Keratinocyte (primary cell): Measurements from ENCODE around the gene CTNND2. TPM values are rescaled to one million over a fixed set of nuclear protein-coding genes. Genes with fewer than 3 reads are reported as not detected.

Experiments
- DNase-seq: peaks from one replicate; pipeline ENCODE4 v3.0.0-alpha.2; 2011; ENCODE audit warnings: low read depth, missing footprints, low spot score
- FAIRE-seq: peaks from 2 replicates; lab custom pipeline; 2011; peaks lifted over from hg19 to GRCh38; lab: Jason Lieb, UNC
- H2AFZ ChIP-seq: 2 replicates; pipeline ENCODE4 v1.6.0; 2012; ENCODE audit warnings: low read length, control low read depth, inconsistent platforms; ENCODE audit not compliant: control insufficient read depth
- H3K27ac ChIP-seq: 2 replicates; pipeline ENCODE4 v1.5.1; 2011; ENCODE audit warnings: low read length; ENCODE audit not compliant: control insufficient read depth, insufficient read depth
- H3K27me3 ChIP-seq: 3 replicates; pipeline ENCODE4 v1.6.0; 2011; ENCODE audit warnings: low read length; ENCODE audit not compliant: control insufficient read depth, insufficient read depth; ENCODE audit errors: extremely low read depth
- H3K36me3 ChIP-seq, 2 experiments: 2 replicates in 1 of 2; 3 replicates in 1 of 2; pipeline ENCODE4 v1.5.1; 2011; ENCODE audit warnings: low read length in 2 of 2, mild to moderate bottlenecking in 1 of 2; ENCODE audit not compliant: control insufficient read depth in 2 of 2, insufficient read depth in 2 of 2; ENCODE audit errors: extremely low read depth in 1 of 2
- H3K4me1 ChIP-seq: 3 replicates; pipeline ENCODE4 v1.5.1; 2011; ENCODE audit warnings: low read length; ENCODE audit not compliant: control insufficient read depth, insufficient read depth; ENCODE audit errors: extremely low read depth
- H3K4me2 ChIP-seq: 3 replicates; pipeline ENCODE4 v1.6.0; 2011; ENCODE audit warnings: low read depth, low read length; ENCODE audit not compliant: control insufficient read depth, insufficient read depth; ENCODE audit errors: extremely low read depth
- H3K4me3 ChIP-seq, 3 experiments: fragments of 200-600 bp in 1 of 3; sonication (generic) in 1 of 3; 2 replicates in 2 of 3; 3 replicates in 1 of 3; pipeline ENCODE4 v1.5.1; 2011 to 2016; ENCODE audit warnings: low read length in 3 of 3, mild to moderate bottlenecking in 3 of 3, control low read depth in 2 of 3, inconsistent platforms in 1 of 3, low read depth in 1 of 3, mixed read lengths in 1 of 3, mixed run types in 1 of 3, moderate library complexity in 1 of 3; ENCODE audit not compliant: control insufficient read depth in 2 of 3, insufficient read depth in 2 of 3; ENCODE audit errors: extremely low read depth in 1 of 3
- H3K79me2 ChIP-seq: 2 replicates; pipeline ENCODE4 v1.6.0; 2012; ENCODE audit warnings: low read length; ENCODE audit not compliant: control insufficient read depth, insufficient read depth
- H3K9ac ChIP-seq: 3 replicates; pipeline ENCODE4 v1.6.0; 2011; ENCODE audit warnings: low read length; ENCODE audit not compliant: control insufficient read depth, insufficient read depth; ENCODE audit errors: extremely low read depth
- H3K9me1 ChIP-seq: 3 replicates; pipeline ENCODE4 v1.6.0; 2011; ENCODE audit warnings: low read length; ENCODE audit not compliant: control insufficient read depth, insufficient read depth; ENCODE audit errors: extremely low read depth
- H3K9me3 ChIP-seq: 2 replicates; pipeline ENCODE4 v1.5.1; 2012; ENCODE audit warnings: low read depth, low read length; ENCODE audit not compliant: control insufficient read depth
- H4K20me1 ChIP-seq: 3 replicates; pipeline ENCODE4 v1.6.0; 2011; ENCODE audit warnings: low read length; ENCODE audit not compliant: control insufficient read depth, insufficient read depth; ENCODE audit errors: extremely low read depth
- EZH2 ChIP-seq: IDR thresholded peaks from one replicate; pipeline ENCODE4 v1.6.1; 2012; ENCODE audit warnings: inconsistent platforms, mild to moderate bottlenecking, low read length, moderate library complexity
- dilution Hi-C: fragments of 300-500 bp; cut with MboI; formaldehyde crosslinking; loops from one replicate; pipeline ENCODE4 v1.7.0; 2020; ENCODE audit warnings: low sequenced_read_pairs; ENCODE audit not compliant: extremely low pct_ligation_motif_present
- polyA plus RNA-seq, 5 experiments: library from polyadenylated mRNA; depleted of rRNA in 3 of 5; stranded (reverse) in 3 of 5; stranded (forward) in 1 of 5; unstranded in 1 of 5; fragments of >200 nt; gene quantifications; 1 replicate in 1 of 5; 2 replicates in 3 of 5; 3 replicates in 1 of 5; pipeline versions ENCODE4 v1.2.1 to v1.2.3, GENCODE V29; 2011 to 2012; ENCODE audit warnings: missing spikeins in 2 of 5, low read depth in 1 of 5, low replicate concordance in 1 of 5
- TF ChIP-seq, protein P1 (sequence below), 3 experiments: IDR thresholded peaks in 1 of 3; conservative IDR thresholded peaks in 1 of 3; optimal IDR thresholded peaks in 1 of 3; 2 replicates in 2 of 3; 3 replicates in 1 of 3; pipeline versions ENCODE3 to v1.5.1; 2011; ENCODE audit warnings: low read length in 3 of 3, mild to moderate bottlenecking in 3 of 3, moderate library complexity in 2 of 3, control low read depth in 1 of 3, inconsistent platforms in 1 of 3; ENCODE audit not compliant: insufficient read depth in 2 of 3; ENCODE audit errors: extremely low read depth in 1 of 3

Gene CTNND2
- polyA plus RNA-seq, 1 donor (not counting 4 experiments of a cell fraction or from before 2014, with no cell fraction given), result not detected

DNA sequence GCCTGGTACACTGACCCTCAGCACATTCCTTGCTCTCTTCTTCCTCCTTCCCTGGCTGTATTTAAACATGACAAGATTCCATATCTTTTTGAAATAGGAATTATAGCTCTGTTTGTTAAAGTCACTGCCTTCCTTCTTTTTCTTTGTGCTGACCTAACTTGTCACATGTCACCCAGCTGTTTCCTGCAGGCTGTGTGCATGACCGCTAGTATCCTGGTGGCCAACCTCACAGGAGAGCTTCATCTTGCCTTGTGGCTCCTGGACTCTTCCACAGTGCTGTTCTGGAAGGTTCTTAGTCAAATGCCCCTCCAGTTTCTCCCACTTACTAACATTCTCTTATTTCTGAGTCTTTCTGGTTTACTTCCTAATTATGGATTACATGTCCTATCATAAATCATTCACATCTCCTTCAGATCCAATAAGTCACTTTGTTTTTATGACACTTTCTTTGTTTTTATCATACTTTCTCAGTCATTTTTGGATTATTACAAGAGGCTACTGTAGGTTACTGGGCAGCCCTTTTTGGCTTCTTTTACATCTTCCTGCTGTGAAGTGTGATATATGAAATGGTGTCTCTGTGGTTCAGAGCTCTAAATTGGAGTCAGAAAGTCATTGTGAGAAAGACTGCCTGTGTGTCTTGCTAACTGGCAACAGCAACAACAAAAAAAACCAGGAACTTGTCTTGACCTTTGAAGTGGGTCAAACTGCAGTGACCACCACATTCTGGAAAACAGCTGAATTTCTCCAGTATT, 679.6 kb downstream of the CTNND2 start:
- Histone ChIP-seq H3K9me1 (no peaks in the 10 kb centered on the region), H3K9ac (no peak overlapping the region), H3K4me2 (no peak overlapping the region), H3K9me3 (no peaks in the 10 kb centered on the region), H3K27me3 (no peaks in the 10 kb centered on the region), H3K4me1 (no peaks in the 10 kb centered on the region), H2AFZ (no peak overlapping the region), H3K27ac (no peak overlapping the region), H3K4me3 (no peak overlapping the region), H3K36me3 (no peaks in the 10 kb centered on the region), H4K20me1 (no peaks in the 10 kb centered on the region), H3K79me2 (no peaks in the 10 kb centered on the region)
- FAIRE-seq, result no peak
- DNase-seq, result no peak
- no peak for TF ChIP-seq EZH2
- TF ChIP-seq, protein P1, sequence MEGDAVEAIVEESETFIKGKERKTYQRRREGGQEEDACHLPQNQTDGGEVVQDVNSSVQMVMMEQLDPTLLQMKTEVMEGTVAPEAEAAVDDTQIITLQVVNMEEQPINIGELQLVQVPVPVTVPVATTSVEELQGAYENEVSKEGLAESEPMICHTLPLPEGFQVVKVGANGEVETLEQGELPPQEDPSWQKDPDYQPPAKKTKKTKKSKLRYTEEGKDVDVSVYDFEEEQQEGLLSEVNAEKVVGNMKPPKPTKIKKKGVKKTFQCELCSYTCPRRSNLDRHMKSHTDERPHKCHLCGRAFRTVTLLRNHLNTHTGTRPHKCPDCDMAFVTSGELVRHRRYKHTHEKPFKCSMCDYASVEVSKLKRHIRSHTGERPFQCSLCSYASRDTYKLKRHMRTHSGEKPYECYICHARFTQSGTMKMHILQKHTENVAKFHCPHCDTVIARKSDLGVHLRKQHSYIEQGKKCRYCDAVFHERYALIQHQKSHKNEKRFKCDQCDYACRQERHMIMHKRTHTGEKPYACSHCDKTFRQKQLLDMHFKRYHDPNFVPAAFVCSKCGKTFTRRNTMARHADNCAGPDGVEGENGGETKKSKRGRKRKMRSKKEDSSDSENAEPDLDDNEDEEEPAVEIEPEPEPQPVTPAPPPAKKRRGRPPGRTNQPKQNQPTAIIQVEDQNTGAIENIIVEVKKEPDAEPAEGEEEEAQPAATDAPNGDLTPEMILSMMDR (optimal IDR thresholded peaks at IDR 0.05 in 1 of 3, IDR thresholded peaks at IDR 0.05 in 1 of 3, conservative IDR thresholded peaks at IDR 0.05 in 1 of 3; ENCODE audit: extremely low read depth in 1 of 3, insufficient read depth in 2 of 3, low read length in 3 of 3), result no peak
- dilution Hi-C loops, result no loop called here

DNA sequence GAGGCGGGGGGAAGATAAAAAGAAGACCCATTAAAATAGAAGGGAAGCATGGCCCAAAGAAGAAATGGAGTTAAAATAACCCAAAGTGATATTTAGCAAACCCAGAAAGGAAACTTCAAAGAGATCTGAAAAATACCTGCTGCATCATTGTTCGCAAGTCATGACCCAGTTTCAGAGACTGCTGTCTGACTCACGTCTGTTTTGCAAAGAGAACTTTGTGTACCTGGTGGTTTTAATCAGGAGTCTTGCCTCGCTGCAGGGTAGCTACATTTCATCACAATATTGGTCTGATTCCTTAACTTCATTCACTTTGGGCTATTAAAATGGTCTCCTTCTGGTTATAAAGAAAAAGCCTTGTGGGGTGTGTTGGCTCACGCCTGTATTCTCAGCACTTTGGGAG, 682.1 kb downstream of the CTNND2 start:
- DNase-seq, result no peak
- TF ChIP-seq, protein P1 (optimal IDR thresholded peaks at IDR 0.05 in 1 of 3, IDR thresholded peaks at IDR 0.05 in 1 of 3, conservative IDR thresholded peaks at IDR 0.05 in 1 of 3; ENCODE audit: extremely low read depth in 1 of 3, insufficient read depth in 2 of 3, low read length in 3 of 3), result no peak
- no peak for TF ChIP-seq EZH2
- no peaks in the 10 kb centered on the region for H3K36me3 ChIP-seq

More for the DNA sequence above, 682.1 kb downstream of the CTNND2 start:
- FAIRE-seq, result no peak
- no peaks in the 10 kb centered on the region for H3K4me1 ChIP-seq
- no peaks in the 10 kb centered on the region for H3K79me2 ChIP-seq
- H3K27me3 ChIP-seq, result no peaks in the 10 kb centered on the region
- H3K9me1 ChIP-seq, result no peaks in the 10 kb centered on the region
- H3K9ac ChIP-seq, result no peak overlapping the region
- H3K4me3 ChIP-seq, result no peak overlapping the region
- no peak overlapping the region for H3K27ac ChIP-seq
- dilution Hi-C loops, result no loop called here
- no peak overlapping the region for H3K4me2 ChIP-seq
- H2AFZ ChIP-seq, result no peak overlapping the region
- no peaks in the 10 kb centered on the region for H3K9me3 ChIP-seq
- H4K20me1 ChIP-seq, result no peaks in the 10 kb centered on the region
